AG04449 (cell line): Measurements from ENCODE around the gene SPATA2L.

Source experiments
- CTCF ChIA-PET: fragments of 350-600 bp; formaldehyde crosslinking; extraction: SDS; loops from one replicate; lab custom pipeline; 2021; ENCODE audit warnings: antibody characterized with exemption; lab: Yijun Ruan, JAX
- POLR2A ChIA-PET: fragments of 400-600, 350-600 bp; formaldehyde crosslinking; extraction: SDS; loops from one replicate; lab custom pipeline; 2020; ENCODE audit warnings: antibody characterized with exemption, inconsistent platforms; lab: Yijun Ruan, JAX
- DNase-seq: peaks from one replicate; pipeline ENCODE4 v3.0.0-alpha.2; 2010; ENCODE audit warnings: low read depth, low spot score
- H3K4me3 ChIP-seq: 2 replicates; pipeline ENCODE4 v1.5.1; 2011; ENCODE audit warnings: low read depth, mild to moderate bottlenecking, control low read depth, low read length
- CTCF ChIP-seq: IDR thresholded peaks from one replicate; pipeline ENCODE4 v1.5.1; 2011; ENCODE audit warnings: mild to moderate bottlenecking, moderate library complexity, low read length, control low read depth, inconsistent platforms; ENCODE audit not compliant: insufficient read depth; ENCODE audit errors: missing control alignments

SPATA2L gene

GRCh38 chr16:89737341-89738071 lies 36.0 kb upstream of the SPATA2L start:
- TF ChIP-seq CTCF: no peak
- POLR2A ChIA-PET: interaction anchor here (1.0 kb wide), 1 partner anchor 24 kb away, joined by 4 read pairs; no protein-coding TSS in a partner anchor
- H3K4me3 ChIP-seq: no peak overlapping the region
- no peak for DNase-seq
- CTCF ChIA-PET: interaction anchor here (1.0 kb wide), 2 partner anchors 10 to 56 kb away, joined by 3 read pairs; no protein-coding TSS in a partner anchor

- H3K4me3 ChIP-seq: no peak overlapping the region
- no peak for TF ChIP-seq CTCF
- ChIA-PET CTCF (no interaction called here), POLR2A (no interaction called here)
- DNase-seq: no peak
Observed at GRCh38 chr16:89736554-89736953, 35.0 kb upstream of the SPATA2L start.

- no peak for TF ChIP-seq CTCF
- ChIA-PET POLR2A (interaction anchor here (1.2 kb wide), 1 partner anchor 8 kb away, joined by 3 read pairs; no protein-coding TSS in a partner anchor), CTCF (interaction anchor here (1.3 to 1.4 kb wide), 2 partner anchors 59 to 127 kb away, joined by 3 to 4 read pairs; no protein-coding TSS in a partner anchor)
- DNase-seq: no peak
- no peak overlapping the region for H3K4me3 ChIP-seq
Observed at GRCh38 chr16:89733792-89734191, 32.3 kb upstream of the SPATA2L start.

GRCh38 chr16:89733322-89733721 lies 31.8 kb upstream of the SPATA2L start:
- POLR2A ChIA-PET: interaction anchor here (1.2 kb wide), 1 partner anchor 8 kb away, joined by 3 read pairs; no protein-coding TSS in a partner anchor

GRCh38 chr16:89732918-89733242 lies 31.4 kb upstream of the SPATA2L start:
- TF ChIP-seq CTCF: no peak
- POLR2A ChIA-PET: interaction anchor here (1.2 kb wide), 1 partner anchor 9 kb away, joined by 3 read pairs; no protein-coding TSS in a partner anchor
- no peak for DNase-seq
- CTCF ChIA-PET: interaction anchor here (1.4 to 1.5 kb wide), 2 partner anchors 128 kb away, joined by 3 to 4 read pairs; no protein-coding TSS in a partner anchor
- no peak overlapping the region for H3K4me3 ChIP-seq

More at GRCh38 chr16:89733322-89733721, 31.8 kb upstream of the SPATA2L start:
- no peak for DNase-seq
- CTCF ChIA-PET: interaction anchor here (1.3 to 1.5 kb wide), 3 partner anchors 60 to 128 kb away, joined by 3 to 4 read pairs (median 4); no protein-coding TSS in a partner anchor
- no peak overlapping the region for H3K4me3 ChIP-seq
- no peak for TF ChIP-seq CTCF

GRCh38 chr16:89732142-89732917 lies 30.8 kb upstream of the SPATA2L start:
- CTCF ChIA-PET: interaction anchor here (1.4 to 1.5 kb wide), 2 partner anchors 128 to 129 kb away, joined by 3 to 4 read pairs; no protein-coding TSS in a partner anchor
- TF ChIP-seq CTCF: no peak
- H3K4me3 ChIP-seq: no peak overlapping the region
- POLR2A ChIA-PET: interaction anchor here (1.2 kb wide), 1 partner anchor 9 kb away, joined by 3 read pairs; no protein-coding TSS in a partner anchor
- DNase-seq: no peak
